ENCODE results near the gene GUCA1A.

DNA sequence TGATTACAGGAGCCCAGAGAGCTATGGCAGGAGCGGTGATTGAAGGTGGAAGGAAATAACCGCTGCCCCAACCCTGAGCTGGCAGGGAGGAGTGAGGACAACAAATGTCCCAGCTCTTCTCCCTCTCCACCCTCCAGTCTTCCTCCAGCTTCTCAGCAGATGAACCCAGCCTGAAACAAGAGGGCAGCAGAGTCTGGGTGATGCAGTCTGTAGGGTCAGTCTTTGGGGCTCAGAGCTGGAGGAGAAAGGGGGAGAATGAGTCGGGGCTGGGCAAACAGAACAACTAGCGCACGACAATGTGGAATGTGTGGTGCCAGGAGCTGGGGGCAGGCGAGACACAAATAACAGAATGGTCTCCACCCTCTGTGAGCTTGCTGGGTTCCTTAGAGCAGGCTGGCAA, 4.5 kb upstream of the GUCA1A start:
- TF ChIP-seq FOXP2 (optimal IDR thresholded peaks at IDR 0.05; ENCODE audit: borderline replicate concordance, extremely low read depth, extremely low read length, insufficient read depth), result no peak
- no peak for TF ChIP-seq TAF1 (IDR thresholded peaks at IDR 0.05; ENCODE audit: borderline replicate concordance, insufficient read depth, low read length)
- TF ChIP-seq POLR2AphosphoS5 (IDR thresholded peaks at IDR 0.05; ENCODE audit: low read depth, low read length), result no peak
- TF ChIP-seq, protein P1, sequence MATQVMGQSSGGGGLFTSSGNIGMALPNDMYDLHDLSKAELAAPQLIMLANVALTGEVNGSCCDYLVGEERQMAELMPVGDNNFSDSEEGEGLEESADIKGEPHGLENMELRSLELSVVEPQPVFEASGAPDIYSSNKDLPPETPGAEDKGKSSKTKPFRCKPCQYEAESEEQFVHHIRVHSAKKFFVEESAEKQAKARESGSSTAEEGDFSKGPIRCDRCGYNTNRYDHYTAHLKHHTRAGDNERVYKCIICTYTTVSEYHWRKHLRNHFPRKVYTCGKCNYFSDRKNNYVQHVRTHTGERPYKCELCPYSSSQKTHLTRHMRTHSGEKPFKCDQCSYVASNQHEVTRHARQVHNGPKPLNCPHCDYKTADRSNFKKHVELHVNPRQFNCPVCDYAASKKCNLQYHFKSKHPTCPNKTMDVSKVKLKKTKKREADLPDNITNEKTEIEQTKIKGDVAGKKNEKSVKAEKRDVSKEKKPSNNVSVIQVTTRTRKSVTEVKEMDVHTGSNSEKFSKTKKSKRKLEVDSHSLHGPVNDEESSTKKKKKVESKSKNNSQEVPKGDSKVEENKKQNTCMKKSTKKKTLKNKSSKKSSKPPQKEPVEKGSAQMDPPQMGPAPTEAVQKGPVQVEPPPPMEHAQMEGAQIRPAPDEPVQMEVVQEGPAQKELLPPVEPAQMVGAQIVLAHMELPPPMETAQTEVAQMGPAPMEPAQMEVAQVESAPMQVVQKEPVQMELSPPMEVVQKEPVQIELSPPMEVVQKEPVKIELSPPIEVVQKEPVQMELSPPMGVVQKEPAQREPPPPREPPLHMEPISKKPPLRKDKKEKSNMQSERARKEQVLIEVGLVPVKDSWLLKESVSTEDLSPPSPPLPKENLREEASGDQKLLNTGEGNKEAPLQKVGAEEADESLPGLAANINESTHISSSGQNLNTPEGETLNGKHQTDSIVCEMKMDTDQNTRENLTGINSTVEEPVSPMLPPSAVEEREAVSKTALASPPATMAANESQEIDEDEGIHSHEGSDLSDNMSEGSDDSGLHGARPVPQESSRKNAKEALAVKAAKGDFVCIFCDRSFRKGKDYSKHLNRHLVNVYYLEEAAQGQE (IDR thresholded peaks at IDR 0.05; ENCODE audit: insufficient read depth in 1 of 2, low read depth in 2 of 2, low read length in 2 of 2), result no peak
- TF ChIP-seq SIN3A (IDR thresholded peaks at IDR 0.05; ENCODE audit: borderline replicate concordance, insufficient read depth, low read length), result no peak

Measured in PFSK-1 (cell line).